ENCODE measurements around the gene TRABD2B. TPM values are rescaled to one million over a fixed set of nuclear protein-coding genes. Genes with fewer than 3 reads are reported as not detected.

The TRABD2B gene
- total RNA-seq, 1 donor from 2014 or later: 1.4 TPM

DNA sequence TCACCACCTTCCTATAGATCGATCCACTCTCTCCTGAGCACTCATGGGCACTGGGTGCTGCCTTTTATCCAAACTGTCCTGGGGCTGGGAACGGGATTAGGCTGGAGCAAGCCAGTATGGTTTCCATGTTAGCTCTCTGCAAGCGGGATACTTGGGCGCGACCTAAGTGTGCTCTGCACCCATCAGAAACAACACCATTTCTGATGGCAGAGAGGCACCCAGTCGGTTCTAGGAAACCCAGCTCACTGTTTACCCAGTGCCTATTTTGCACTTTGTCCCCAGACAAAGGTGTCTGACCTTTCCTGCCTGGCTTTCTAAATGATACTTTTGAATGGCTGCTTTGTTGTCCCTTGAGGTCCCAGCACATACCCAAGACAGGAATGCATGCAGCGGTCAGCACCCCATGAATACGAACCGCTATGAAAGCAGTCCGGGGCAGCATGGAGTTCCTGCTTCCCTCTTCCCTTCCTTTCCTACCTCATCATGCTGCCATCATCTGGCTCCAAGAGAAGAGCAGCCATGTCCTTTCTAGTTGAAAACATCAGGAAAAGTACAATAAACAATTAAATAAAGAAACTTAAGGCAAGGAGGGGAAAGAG, 83.9 kb downstream of the TRABD2B start:
- Histone ChIP-seq H3K27me3 (ENCODE audit: low read depth) (peaks cover 40% of the 10 kb centered on the region), H3K27ac (replicated peaks) (no peak overlapping the region), H3K4me1 (peaks cover 6% of the 10 kb centered on the region), H3K36me3 (no peaks in the 10 kb centered on the region), H3K4me3 (no peak overlapping the region), H3K9me3 (replicated peaks) (no peaks in the 10 kb centered on the region)
- no peak for DNase-seq
- intact Hi-C loops (cut with micrococcal nuclease): no loop called here
- TF ChIP-seq, protein P1, sequence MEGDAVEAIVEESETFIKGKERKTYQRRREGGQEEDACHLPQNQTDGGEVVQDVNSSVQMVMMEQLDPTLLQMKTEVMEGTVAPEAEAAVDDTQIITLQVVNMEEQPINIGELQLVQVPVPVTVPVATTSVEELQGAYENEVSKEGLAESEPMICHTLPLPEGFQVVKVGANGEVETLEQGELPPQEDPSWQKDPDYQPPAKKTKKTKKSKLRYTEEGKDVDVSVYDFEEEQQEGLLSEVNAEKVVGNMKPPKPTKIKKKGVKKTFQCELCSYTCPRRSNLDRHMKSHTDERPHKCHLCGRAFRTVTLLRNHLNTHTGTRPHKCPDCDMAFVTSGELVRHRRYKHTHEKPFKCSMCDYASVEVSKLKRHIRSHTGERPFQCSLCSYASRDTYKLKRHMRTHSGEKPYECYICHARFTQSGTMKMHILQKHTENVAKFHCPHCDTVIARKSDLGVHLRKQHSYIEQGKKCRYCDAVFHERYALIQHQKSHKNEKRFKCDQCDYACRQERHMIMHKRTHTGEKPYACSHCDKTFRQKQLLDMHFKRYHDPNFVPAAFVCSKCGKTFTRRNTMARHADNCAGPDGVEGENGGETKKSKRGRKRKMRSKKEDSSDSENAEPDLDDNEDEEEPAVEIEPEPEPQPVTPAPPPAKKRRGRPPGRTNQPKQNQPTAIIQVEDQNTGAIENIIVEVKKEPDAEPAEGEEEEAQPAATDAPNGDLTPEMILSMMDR (IDR thresholded peaks at IDR 0.05; ENCODE audit: borderline replicate concordance): no peak

DNA sequence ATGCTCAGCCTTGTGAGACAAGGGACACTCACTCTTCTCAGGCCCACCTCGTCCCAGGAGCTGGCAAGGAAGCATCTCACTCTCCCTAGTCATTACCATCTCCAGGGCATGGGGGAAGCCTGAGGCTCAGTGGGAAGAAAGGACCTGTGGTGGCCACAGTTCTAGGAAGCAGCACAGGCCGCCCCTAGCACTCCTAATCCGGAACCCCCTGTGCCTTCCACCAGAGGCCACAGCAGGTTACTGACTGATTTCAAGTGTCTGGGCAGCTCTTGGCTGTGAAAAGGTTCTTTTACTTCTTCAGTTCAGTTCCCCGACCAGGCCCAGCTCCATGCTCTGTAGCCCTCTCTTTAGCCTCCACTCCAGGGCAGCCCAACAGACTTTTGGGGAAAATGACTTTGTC, 84.4 kb downstream of the TRABD2B start:
- H3K27ac ChIP-seq (replicated peaks): no peak overlapping the region
- H3K4me3 ChIP-seq: no peak overlapping the region
- H3K9me3 ChIP-seq (replicated peaks): no peaks in the 10 kb centered on the region
- H3K36me3 ChIP-seq: no peaks in the 10 kb centered on the region
- intact Hi-C loops (cut with micrococcal nuclease): no loop called here
- H3K4me1 ChIP-seq: no peaks in the 10 kb centered on the region
- TF ChIP-seq, protein P1 (IDR thresholded peaks at IDR 0.05; ENCODE audit: borderline replicate concordance): no peak
- H3K27me3 ChIP-seq (ENCODE audit: low read depth): peaks cover 40% of the 10 kb centered on the region
- no peak for DNase-seq

DNA sequence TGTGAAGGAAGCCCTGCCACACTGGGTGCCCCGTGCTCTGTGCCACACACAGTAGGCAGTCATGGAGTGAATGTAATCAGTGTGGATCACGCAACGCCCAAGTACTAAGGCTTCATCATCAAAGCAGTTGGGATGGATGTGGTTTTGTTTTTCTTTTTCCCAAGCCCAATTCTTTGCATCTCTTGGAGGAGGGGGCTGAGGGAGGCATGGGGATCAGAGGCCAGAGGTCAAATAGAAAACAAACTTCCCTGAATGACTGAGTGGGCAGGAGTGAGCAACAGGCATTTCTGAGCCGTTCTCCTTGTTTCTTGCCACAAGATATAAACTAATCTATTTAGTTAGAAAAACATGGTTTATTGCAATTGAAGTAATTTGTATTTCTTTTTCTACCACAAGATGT, 85.3 kb downstream of the TRABD2B start:
- DNase-seq: no peak
- no peak overlapping the region for H3K27ac ChIP-seq (replicated peaks)
- no peaks in the 10 kb centered on the region for H3K4me1 ChIP-seq
- H3K4me3 ChIP-seq: no peak overlapping the region
- no peaks in the 10 kb centered on the region for H3K9me3 ChIP-seq (replicated peaks)
- intact Hi-C loops (cut with micrococcal nuclease): no loop called here
- H3K27me3 ChIP-seq (ENCODE audit: low read depth): peaks cover 40% of the 10 kb centered on the region
- H3K36me3 ChIP-seq: no peaks in the 10 kb centered on the region
- TF ChIP-seq, protein P1 (IDR thresholded peaks at IDR 0.05; ENCODE audit: borderline replicate concordance): no peak

DNA sequence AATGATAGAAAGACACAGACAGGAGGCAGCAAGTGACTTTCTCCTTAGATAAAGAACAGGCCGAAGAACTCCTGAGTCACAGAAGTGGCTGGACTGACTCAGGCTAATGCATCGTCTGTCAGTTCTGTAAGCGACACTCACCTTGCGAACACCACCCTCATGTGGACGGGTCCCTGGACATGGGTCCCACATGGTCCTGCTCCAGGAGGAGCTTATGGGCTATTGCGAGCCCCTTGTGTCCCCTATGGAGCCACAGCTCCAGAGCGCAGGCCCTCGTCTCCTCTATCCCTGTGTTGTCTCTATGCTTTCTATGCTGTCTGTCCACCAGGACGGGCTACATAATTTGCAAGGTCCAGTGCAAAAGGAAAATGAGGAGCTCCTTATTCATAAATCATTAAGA, 85.8 kb downstream of the TRABD2B start:
- Histone ChIP-seq H3K27me3 (ENCODE audit: low read depth) (peaks cover 40% of the 10 kb centered on the region), H3K4me3 (no peak overlapping the region), H3K4me1 (no peaks in the 10 kb centered on the region), H3K9me3 (replicated peaks) (no peaks in the 10 kb centered on the region), H3K36me3 (no peaks in the 10 kb centered on the region), H3K27ac (replicated peaks) (no peak overlapping the region)
- TF ChIP-seq, protein P1 (IDR thresholded peaks at IDR 0.05; ENCODE audit: borderline replicate concordance): no peak
- intact Hi-C loops (cut with micrococcal nuclease): no loop called here
- no peak for DNase-seq

DNA sequence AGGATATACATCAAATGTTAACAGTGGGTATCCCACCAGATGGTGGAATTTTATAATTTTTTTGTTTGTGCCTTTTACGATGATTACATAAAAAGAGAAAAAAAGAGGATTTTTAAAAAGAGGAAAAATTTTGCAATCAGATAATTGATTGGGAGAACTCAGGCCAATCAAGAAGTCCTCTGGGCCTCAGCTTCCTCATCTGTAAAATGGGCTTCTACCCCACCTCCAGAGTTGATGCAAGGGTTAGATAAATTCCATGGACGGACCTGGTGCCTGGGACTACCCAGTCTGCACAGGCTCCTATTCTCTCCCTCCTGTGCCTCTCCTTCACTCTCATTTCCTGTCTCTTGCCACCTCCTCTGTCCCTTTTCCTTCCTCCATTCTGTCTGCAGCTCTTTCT, 88.9 kb downstream of the TRABD2B start:
- Histone ChIP-seq H3K36me3 (no peaks in the 10 kb centered on the region), H3K27ac (replicated peaks) (no peak overlapping the region), H3K4me1 (no peaks in the 10 kb centered on the region), H3K4me3 (no peak overlapping the region), H3K27me3 (ENCODE audit: low read depth) (peaks cover 28% of the 10 kb centered on the region), H3K9me3 (replicated peaks) (no peaks in the 10 kb centered on the region)
- TF ChIP-seq, protein P1 (IDR thresholded peaks at IDR 0.05; ENCODE audit: borderline replicate concordance): no peak
- intact Hi-C loops (cut with micrococcal nuclease): no loop called here
- DNase-seq: no peak
